Activated B cell treated with CpG ODN at 0.5 μM for 24 hours (primary cell): Measurements from ENCODE around the gene MTREX. TPM values are rescaled to one million over a fixed set of nuclear protein-coding genes. Genes with fewer than 3 reads are reported as not detected.

Source experiments
- ATAC-seq: fragments of 200-7000 bp; cut with Tn5 transposase; one replicate; pipeline ENCODE4 v1.10.0; 2021; ENCODE audit warnings: low read depth, mild to moderate bottlenecking, moderate library complexity
- CTCF ChIA-PET: fragments of 350-600 bp; sonication (Branson Sonifier 250); formaldehyde crosslinking; loops from one replicate; lab custom pipeline; 2021; ENCODE audit warnings: antibody characterized with exemption; lab: Charles Lee
- POLR2A ChIA-PET: fragments of 350-600 bp; sonication (Branson Sonifier 250); formaldehyde crosslinking; loops from one replicate; lab custom pipeline; 2021; ENCODE audit warnings: antibody characterized with exemption; lab: Charles Lee
- DNase-seq: peaks from one replicate; pipeline ENCODE4 v3.0.0; 2022
- H3K27ac Mint-ChIP-seq: one replicate; pipeline ENCODE4 v1.8.0; 2020; ENCODE audit warnings: mixed read lengths
- H3K27me3 Mint-ChIP-seq: one replicate; pipeline ENCODE4 v1.8.0; 2021; ENCODE audit warnings: mixed read lengths
- H3K36me3 Mint-ChIP-seq: one replicate; pipeline ENCODE4 v1.8.0; 2021; ENCODE audit warnings: low read depth, mixed read lengths
- H3K4me1 Mint-ChIP-seq: one replicate; pipeline ENCODE4 v1.8.0; 2021; ENCODE audit warnings: mixed read lengths
- H3K4me3 Mint-ChIP-seq: one replicate; pipeline ENCODE4 v1.8.0; 2020; ENCODE audit warnings: mild to moderate bottlenecking, mixed read lengths
- H3K9me3 Mint-ChIP-seq: one replicate; pipeline ENCODE4 v1.8.0; 2020; ENCODE audit warnings: mixed read lengths
- CTCF ChIP-seq: fragments of 200-600 bp; IDR thresholded peaks from one replicate; pipeline ENCODE4 v1.8.0; 2022; ENCODE audit warnings: antibody characterized with exemption, mild to moderate bottlenecking
- intact Hi-C: fragments of 100-400 bp; cut with micrococcal nuclease; formaldehyde crosslinking; loops from one replicate; pipeline ENCODE4 v1.15.1; 2024
- total RNA-seq: library from RNA; stranded (reverse); gene quantifications from 2 replicates; pipeline ENCODE4 v1.2.3, GENCODE V29; 2022

Gene MTREX
- total RNA-seq, 1 donor from 2014 or later, result 106 TPM

GRCh38 chr5:55450050-55450765 lies 142.4 kb downstream of the MTREX start:
- POLR2A ChIA-PET, result no interaction called here
- Mint-ChIP-seq H3K9me3 (no peaks in the 10 kb centered on the region), H3K27ac (no peak overlapping the region), H3K4me3 (no peak overlapping the region), H3K4me1 (no peaks in the 10 kb centered on the region), H3K36me3 (peaks cover 10% of the 10 kb centered on the region), H3K27me3 (no peaks in the 10 kb centered on the region)
- intact Hi-C loops, result no loop called here
- CTCF ChIA-PET, result no interaction called here
- ATAC-seq (no peak), DNase-seq (no peak)
- TF ChIP-seq CTCF, result no peak

GRCh38 chr5:55451976-55452375 lies 144.2 kb downstream of the MTREX start:
- Mint-ChIP-seq H3K4me1 (no peaks in the 10 kb centered on the region), H3K9me3 (no peaks in the 10 kb centered on the region), H3K4me3 (no peak overlapping the region), H3K27ac (no peak overlapping the region), H3K36me3 (peaks cover 7% of the 10 kb centered on the region), H3K27me3 (no peaks in the 10 kb centered on the region)
- ATAC-seq, result no peak
- no peak for TF ChIP-seq CTCF
- CTCF ChIA-PET, result no interaction called here
- POLR2A ChIA-PET, result no interaction called here
- intact Hi-C loops, result no loop called here
- DNase-seq, result no peak

- ATAC-seq (no peak), DNase-seq (no peak)
- no peak overlapping the region for H3K4me3 Mint-ChIP-seq
- no peak for TF ChIP-seq CTCF
- H3K9me3 Mint-ChIP-seq, result no peaks in the 10 kb centered on the region
- peaks cover 7% of the 10 kb centered on the region for H3K36me3 Mint-ChIP-seq
- H3K27ac Mint-ChIP-seq, result no peak overlapping the region
- POLR2A ChIA-PET, result no interaction called here
- intact Hi-C loops, result no loop called here
- H3K4me1 Mint-ChIP-seq, result no peaks in the 10 kb centered on the region
- no peaks in the 10 kb centered on the region for H3K27me3 Mint-ChIP-seq
- CTCF ChIA-PET, result no interaction called here
Observed at GRCh38 chr5:55453211-55453610, 145.4 kb downstream of the MTREX start.

- POLR2A ChIA-PET, result no interaction called here
- no peak overlapping the region for H3K27ac Mint-ChIP-seq
- no peaks in the 10 kb centered on the region for H3K9me3 Mint-ChIP-seq
- no peaks in the 10 kb centered on the region for H3K4me1 Mint-ChIP-seq
- H3K27me3 Mint-ChIP-seq, result no peaks in the 10 kb centered on the region
- CTCF ChIA-PET, result no interaction called here
- intact Hi-C loops, result no loop called here
- ATAC-seq (no peak), DNase-seq (no peak)
- peaks cover 7% of the 10 kb centered on the region for H3K36me3 Mint-ChIP-seq
- no peak for TF ChIP-seq CTCF
- no peak overlapping the region for H3K4me3 Mint-ChIP-seq
Observed at GRCh38 chr5:55454282-55454681, 146.5 kb downstream of the MTREX start.

- Mint-ChIP-seq H3K9me3 (no peaks in the 10 kb centered on the region), H3K4me3 (no peak overlapping the region), H3K27ac (no peak overlapping the region), H3K36me3 (peaks cover 7% of the 10 kb centered on the region), H3K27me3 (no peaks in the 10 kb centered on the region), H3K4me1 (no peaks in the 10 kb centered on the region)
- POLR2A ChIA-PET, result no interaction called here
- ATAC-seq (no peak), DNase-seq (no peak)
- CTCF ChIA-PET, result interaction anchor here (0.6 kb wide), 1 partner anchor 14 kb away, joined by 3 read pairs; no protein-coding TSS in a partner anchor
- intact Hi-C loops, result no loop called here
- no peak for TF ChIP-seq CTCF
Observed at GRCh38 chr5:55456216-55456895, 148.6 kb downstream of the MTREX start.
